Activated CD8-positive, alpha-beta memory T cell treated with anti-CD3 and anti-CD28 coated beads for 24 hours (primary cell): ENCODE data around the gene NSUN6.
"Not testable (repeated sequence)": the region's sequence is repeated elsewhere in the genome, so short reads cannot be mapped to it uniquely, and the experiment has no call there.

Experiments used
- DNase-seq: peaks from one replicate; pipeline ENCODE4 v3.0.0-alpha.2; 2020

The NSUN6 gene

DNA sequence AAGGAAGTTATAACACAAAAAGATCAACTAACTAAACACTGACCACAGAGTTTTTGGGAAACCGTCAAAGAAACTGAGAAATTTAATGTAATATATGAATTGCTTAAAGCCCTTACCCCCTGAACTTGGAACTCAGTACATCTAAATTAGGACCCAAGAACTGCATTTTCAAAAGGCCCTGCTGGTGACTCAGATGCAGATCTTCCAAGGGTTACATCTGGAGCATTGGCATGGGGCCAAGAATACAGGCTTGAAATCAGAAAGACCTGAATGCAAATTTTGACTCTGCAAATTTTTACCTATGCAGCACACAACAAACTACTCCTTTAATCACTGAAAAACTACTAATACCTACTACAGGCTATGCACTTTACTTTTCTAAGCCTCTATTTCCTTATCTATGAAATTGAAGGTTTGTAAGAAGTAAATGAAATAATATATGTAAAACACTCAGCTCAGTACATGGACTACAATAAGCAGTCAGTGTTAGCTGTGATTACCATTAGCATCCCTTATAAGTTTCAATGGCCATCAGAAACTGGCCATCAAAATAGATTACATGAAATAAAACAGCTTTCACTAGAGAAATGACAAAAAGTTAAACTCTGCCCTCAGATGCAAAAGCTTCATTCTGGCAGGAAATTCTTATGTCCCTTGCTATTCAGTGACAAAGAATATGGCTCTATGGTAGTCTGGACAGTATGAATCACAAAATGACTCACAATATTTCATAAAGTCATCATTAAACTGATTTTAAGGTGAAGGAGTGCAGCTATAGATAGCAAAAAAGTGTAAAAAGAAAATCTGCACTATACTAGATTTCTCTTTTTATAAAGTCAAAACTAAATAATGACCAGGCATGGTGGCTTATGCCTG, 43.6 kb downstream of the NSUN6 start:
- DNase-seq, result no peak

DNA sequence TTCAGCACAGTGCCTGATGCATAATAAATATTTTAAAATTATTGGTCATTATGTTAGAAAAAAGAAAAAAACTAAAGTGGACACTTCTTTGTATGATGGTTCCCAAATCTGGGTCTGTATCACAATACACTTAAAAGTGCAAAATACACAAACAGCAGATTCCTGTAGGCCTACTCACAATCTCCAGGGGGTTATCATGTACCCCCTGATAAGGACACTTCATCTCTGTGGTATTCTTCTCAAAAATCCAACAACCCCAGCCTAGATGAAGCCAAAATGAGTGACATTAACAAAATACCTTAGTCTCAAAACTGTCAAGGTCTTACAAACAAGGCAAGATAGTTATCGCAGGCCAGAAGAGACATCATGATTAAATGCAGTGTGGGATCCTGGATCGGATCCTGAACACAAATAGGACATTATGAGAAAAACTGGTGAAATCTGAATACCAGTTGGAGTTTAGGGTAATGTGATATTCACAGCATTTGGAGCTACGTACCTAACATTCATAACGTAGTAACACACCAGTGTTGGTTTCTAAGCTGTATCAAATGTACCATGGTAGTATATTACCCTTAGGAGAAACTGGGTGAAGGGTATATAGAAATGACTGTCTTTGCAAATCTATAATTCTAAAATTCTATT, 45.2 kb downstream of the NSUN6 start:
- no peak for DNase-seq

GRCh38 chr10:18601321-18601720, 50.1 kb downstream of the NSUN6 start:
- no peak for DNase-seq

DNA sequence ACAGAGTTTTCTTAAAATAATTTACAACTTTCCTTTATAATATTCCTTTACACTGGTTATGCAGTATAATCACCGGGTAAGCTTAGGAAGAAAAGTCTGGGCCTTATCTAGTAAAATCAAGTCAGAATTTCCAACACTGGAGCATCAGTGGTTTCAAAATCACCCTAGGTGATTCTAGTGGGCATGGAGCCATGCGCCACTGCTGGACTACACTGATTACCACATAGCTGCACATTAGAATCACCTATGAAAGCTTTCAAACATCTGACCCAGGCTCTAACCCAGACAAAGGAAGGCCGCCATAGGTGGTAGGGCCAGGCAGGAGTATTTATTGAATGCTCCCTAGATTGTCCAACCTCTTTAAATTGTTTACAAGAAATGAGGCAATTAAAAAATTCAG, 52.0 kb downstream of the NSUN6 start:
- no peak for DNase-seq

DNA sequence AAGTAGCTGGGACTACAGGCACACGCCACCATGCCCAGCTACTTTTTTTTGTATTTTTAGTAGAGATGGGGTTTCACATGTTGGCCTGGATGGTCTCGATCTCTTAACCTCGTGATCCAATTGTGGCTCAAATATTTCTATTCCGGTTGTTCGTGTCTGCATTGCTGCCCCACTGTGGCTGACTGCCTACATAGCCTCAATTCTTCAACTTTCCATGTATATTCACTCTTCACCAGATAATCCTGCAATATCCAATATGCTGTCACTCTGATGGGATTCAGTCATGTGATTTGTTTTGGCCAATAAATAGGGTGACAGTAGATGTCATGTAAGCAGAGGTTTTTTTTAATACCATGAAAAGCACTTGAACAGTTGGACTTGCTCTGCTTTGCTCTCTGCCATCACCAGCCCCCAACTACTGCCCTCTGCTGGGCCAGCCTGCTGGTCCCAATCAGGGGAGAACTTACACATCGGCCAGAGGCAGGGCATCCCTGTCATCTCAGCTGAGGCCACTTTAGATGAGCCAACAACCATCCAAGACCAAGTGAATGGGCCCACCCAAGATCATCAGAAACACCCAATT, 56.7 kb downstream of the NSUN6 start:
- DNase-seq, result no peak

DNA sequence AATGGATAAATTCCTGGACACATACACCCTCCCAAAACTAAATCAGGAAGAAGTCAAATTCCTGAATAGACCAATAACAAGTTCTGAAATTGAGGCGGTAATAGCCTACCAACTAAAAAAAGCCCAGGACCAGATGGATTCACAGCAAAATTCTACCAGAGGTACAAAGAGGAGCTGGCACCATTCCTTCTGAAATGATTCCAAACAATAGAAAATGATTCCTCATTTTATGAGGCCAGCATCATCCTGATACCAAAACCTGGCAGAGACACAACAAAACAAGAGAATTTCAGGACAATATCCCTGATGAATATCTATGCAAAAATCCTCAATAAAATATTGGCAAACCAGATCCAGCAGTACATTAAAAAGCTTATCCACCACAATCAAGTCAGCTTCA, 60.2 kb downstream of the NSUN6 start:
- not testable (repeated sequence) for DNase-seq

GRCh38 chr10:18586637-18587036, 64.8 kb downstream of the NSUN6 start:
- not testable (repeated sequence) for DNase-seq

DNA sequence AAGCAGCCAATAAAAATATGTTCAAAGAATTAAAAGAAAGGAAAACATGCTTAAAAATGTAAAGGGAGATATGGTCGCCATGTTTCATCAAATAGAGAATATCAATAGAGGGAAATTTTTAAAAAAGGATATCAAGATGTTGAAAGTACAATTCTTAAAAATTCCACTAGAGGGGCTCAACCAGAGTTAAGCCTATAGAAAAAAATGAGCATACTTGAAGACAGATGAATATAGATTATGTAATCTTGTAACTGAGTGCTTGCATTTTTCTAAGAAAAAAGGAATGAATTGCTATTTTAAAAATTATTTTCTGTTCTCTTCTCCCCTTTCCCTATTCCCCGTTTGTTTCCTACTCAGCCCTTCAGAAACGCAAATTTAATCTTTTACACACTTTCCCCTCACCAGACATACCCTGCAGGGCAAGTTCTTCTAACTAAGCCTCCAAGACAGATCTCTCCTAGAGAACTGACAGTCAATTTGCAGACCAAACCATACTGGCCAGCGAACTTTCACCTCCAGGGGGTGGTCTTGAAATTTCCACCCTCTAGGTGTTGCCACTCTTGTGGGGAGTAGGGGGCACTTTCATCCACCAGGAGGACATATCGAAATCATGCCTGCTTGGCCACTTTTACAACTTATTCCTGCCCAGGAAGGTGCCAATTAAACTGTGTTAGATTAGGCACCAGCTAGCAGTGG, 67.7 kb downstream of the NSUN6 start:
- DNase-seq, result no peak

- no peak for DNase-seq
Observed at GRCh38 chr10:18582803-18583202, 68.6 kb downstream of the NSUN6 start.

DNA sequence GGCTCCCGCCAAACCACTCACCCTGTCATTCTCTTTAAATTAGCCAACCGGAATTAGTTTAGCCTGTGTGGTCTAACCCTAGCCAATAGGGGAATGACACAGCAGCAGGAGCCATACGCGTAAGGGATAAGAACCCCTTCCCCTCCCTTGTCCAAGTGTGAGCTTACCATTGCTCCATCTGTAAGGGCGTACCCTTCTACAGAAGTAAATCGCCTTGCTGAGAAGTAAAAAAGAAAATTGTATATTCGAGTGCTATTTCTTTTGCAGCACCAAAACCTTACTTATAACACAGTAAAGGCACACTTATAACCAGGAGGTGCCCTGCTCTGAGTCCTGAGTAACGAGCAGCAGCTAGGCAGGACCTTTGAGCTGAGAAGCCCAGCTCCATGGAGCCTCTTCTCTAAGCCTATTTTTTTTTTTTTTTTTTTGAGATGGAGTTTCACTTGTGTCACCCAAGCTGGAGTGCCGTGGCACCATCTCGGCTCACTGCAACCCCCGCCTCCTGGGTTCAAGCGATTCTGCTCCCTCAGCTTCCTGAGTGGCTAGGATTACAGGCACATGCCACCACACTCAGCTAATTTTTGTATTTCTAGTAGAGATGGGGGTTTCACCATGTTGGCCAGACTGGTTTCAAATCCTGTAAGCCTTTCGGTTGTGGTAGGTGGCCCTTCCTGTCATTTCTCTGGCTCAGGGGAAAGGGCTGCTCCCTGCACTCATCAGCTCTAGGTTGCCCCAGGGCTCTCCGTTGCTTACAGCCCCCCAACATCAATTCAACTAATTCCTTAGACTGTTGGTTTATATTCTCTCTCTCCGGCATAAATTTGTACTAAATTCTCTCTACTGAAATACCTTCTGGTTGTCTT, 73.3 kb downstream of the NSUN6 start:
- no peak for DNase-seq

DNA sequence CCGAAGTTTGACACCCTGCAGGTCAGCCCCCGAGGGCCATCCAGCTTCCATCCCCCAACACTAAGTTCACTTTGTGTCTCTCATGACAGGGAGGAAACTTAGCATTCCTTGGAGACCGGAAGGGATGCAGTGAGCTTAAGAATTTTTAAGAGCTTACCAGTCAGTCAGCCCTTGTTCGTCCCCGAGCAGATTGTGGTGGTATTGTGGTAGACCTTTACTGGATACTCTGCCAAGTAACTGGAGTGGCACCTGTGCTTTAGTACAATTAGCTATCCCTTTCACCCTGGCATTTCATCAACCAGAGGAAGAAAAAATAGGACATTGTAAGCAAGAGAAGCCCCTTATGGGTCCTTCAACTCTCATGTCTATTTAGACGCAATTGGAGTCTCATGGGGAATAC, 74.8 kb downstream of the NSUN6 start:
- no peak for DNase-seq

- DNase-seq, result no peak
Observed at GRCh38 chr10:18572959-18573561, 78.3 kb downstream of the NSUN6 start.

DNA sequence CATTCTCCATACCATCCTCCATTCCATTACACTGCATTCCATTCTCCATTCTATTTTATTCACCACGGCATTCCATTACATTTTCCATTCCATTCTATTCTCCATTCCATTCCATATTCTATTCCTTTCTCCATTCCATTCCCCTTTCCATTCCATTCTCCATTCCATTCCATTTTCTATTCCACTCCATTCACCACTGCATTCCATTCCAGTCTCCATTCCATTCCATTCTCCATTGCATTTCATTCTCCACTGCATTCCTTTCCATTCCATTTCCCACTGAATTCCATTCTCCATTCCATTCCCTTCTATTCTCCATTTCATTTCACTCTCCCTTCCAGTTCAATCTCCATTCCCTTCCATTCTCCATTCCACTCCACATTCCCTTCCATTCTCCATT, 79.6 kb downstream of the NSUN6 start:
- DNase-seq, result no peak

- no peak for DNase-seq
Observed at GRCh38 chr10:18571076-18571475, 80.3 kb downstream of the NSUN6 start.

DNA sequence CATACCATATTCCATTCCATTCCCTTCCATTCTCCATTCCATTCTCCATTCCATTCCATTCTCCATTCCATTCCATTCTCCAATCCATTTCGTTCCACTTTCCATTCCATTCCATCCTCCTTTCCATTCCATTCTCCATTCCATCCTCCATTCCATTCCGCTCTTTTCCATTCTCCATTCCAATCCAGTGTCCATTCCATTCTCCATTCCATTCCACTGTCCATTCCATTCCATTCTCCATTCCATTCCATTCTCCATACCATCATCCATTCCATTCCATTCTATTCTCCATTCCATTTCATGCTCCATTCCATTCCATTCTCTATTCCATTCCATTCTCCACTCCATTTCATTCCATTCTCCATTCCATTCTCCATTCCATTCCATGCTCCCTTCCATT, 81.0 kb downstream of the NSUN6 start:
- DNase-seq, result not testable (repeated sequence)

DNA sequence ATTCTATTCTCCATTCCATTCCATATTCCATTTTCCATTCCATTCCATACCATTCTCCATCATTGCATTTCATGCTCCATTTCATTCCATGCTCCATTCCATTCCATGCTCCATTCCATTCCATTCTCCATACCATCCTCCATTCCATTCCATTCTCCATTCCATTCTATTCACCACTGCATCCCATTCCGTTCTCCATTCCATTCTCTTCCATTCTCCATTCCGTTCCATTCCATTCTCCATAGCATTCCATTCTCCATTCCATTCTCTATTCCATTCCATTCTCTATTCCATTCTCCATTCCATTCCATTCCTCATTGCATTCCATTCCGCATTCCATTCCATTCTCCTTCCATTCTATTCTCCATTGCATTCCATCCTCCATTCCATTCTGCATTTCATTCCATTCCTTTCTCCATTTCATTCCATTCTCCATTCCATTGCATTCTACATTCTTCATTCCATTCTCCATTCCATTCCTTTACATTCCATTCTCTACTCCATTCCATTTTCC, 84.0 kb downstream of the NSUN6 start:
- DNase-seq, result no peak

GRCh38 chr10:18566177-18566576, 85.2 kb downstream of the NSUN6 start:
- DNase-seq, result no peak

DNA sequence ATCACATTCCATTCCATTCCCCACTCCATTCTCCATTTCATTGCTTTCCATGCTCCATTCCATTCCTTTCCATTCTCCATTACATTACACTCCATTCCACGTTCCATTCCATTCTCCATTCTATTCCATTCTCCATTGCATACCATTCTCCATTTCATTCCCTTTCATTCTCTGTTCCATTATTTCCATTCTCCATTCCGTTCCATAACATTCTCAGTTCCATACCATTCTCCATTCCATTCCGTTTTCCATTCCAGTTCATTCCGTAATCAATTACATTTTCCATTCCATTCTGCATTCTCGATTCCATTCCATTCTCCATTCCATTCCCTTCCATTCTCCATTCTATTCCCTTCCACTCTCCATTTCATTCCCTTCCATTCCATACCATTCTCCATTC, 86.4 kb downstream of the NSUN6 start:
- DNase-seq, result no peak

DNA sequence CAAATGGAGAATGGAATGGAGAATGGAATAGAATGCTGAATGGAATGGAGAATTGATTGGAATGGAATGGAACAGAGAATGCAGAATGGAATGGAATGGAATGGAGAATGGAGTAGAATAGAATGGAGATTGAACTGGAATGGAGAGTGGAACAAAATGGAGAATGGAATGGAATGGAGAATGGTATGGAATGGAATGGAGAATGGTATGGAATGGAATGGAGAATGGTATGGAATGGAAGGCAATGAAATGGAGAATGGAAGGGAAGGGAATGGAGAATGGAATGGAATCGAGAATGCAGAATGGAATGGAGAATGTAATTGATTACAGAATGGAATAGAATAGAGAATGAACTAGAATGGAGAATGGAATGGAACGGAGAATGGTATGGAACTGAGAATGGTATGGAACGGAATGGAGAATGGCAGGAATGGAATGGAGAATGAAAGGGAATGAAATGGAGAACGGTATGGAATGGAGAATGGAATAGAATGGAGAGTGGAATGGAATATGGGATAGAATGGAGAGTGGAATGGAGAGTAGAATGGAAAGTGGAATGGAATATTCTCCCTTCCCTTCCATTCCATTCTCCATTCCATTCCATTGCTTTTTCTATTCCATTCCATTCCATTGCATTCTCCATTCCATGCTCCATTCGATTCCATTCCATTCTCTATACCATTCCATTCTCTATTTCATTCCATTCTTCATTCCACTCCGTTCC, 88.2 kb downstream of the NSUN6 start:
- DNase-seq, result no peak

GRCh38 chr10:18561861-18562551, 89.4 kb downstream of the NSUN6 start:
- DNase-seq, result no peak
